Neural progenitor cell (in vitro differentiated cells): Measurements from ENCODE around the gene FRMPD1. TPM values are rescaled to one million over a fixed set of nuclear protein-coding genes. Genes with fewer than 3 reads are reported as not detected.
A peak's percentile ranks its signal among the peaks of the same experiment; 100 is the strongest.

Experiments
- DNase-seq: peaks from one replicate; pipeline ENCODE4 v3.0.0-alpha.2; 2016; ENCODE audit warnings: low spot score
- H2AFZ ChIP-seq: fragments of 200-600 bp; sonication (generic); replicated peaks from 2 replicates; pipeline ENCODE4 v1.6.1; 2016; ENCODE audit warnings: antibody characterized with exemption
- H3F3A ChIP-seq: fragments of 200-600 bp; sonication (generic); 2 replicates; pipeline ENCODE4 v1.6.1; 2016; ENCODE audit warnings: antibody characterized with exemption, low read depth
- H3K27ac ChIP-seq: fragments of 200-600 bp; sonication (generic); 2 replicates; pipeline ENCODE4 v1.5.1; 2016; ENCODE audit warnings: mild to moderate bottlenecking
- H3K27me3 ChIP-seq: fragments of 200-600 bp; sonication (generic); 2 replicates; pipeline ENCODE4 v1.6.1; 2016; ENCODE audit warnings: mild to moderate bottlenecking, moderate library complexity
- H3K36me3 ChIP-seq: fragments of 200-600 bp; sonication (generic); 2 replicates; pipeline ENCODE4 v1.5.1; 2016
- H3K4me1 ChIP-seq: fragments of 200-600 bp; sonication (generic); 2 replicates; pipeline ENCODE4 v1.6.1; 2016; ENCODE audit warnings: mixed run types
- H3K4me2 ChIP-seq: fragments of 200-600 bp; sonication (generic); 2 replicates; pipeline ENCODE4 v1.6.1; 2016
- H3K4me3 ChIP-seq: fragments of 200-600 bp; sonication (generic); 2 replicates; pipeline ENCODE4 v1.5.1; 2016
- H3K79me2 ChIP-seq: fragments of 200-600 bp; sonication (generic); 2 replicates; pipeline ENCODE4 v1.6.1; 2016; ENCODE audit warnings: low read depth
- H3K9ac ChIP-seq: fragments of 200-600 bp; sonication (generic); 2 replicates; pipeline ENCODE4 v1.6.1; 2016
- H3K9me3 ChIP-seq: fragments of 200-600 bp; sonication (generic); 2 replicates; pipeline ENCODE4 v1.5.1; 2016; ENCODE audit warnings: low read depth
- H4K20me1 ChIP-seq: fragments of 200-600 bp; sonication (generic); 2 replicates; pipeline ENCODE4 v1.6.1; 2016; ENCODE audit warnings: low read depth
- H3K27ac Mint-ChIP-seq: 3 replicates; pipeline ENCODE4 v1.8.0; 2021; ENCODE audit warnings: mixed read lengths
- H3K27me3 Mint-ChIP-seq: 2 replicates; pipeline ENCODE4 v1.8.0; 2022; ENCODE audit warnings: low read depth, mild to moderate bottlenecking, inconsistent platforms, moderate library complexity, mixed read lengths; ENCODE audit not compliant: insufficient read depth
- H3K36me3 Mint-ChIP-seq: 3 replicates; pipeline ENCODE4 v1.8.0; 2021; ENCODE audit warnings: mixed read lengths
- H3K4me1 Mint-ChIP-seq: 3 replicates; pipeline ENCODE4 v1.8.0; 2021; ENCODE audit warnings: mixed read lengths
- H3K4me3 Mint-ChIP-seq: 3 replicates; pipeline ENCODE4 v1.8.0; 2021; ENCODE audit warnings: mild to moderate bottlenecking, moderate library complexity, mixed read lengths
- H3K9me3 Mint-ChIP-seq: 3 replicates; pipeline ENCODE4 v1.8.0; 2020; ENCODE audit warnings: mixed read lengths
- EZH2 ChIP-seq: fragments of 200-600 bp; sonication (generic); IDR thresholded peaks from 2 replicates; pipeline ENCODE4 v1.6.1; 2017; ENCODE audit warnings: antibody characterized with exemption, mild to moderate bottlenecking, moderate library complexity
- EZH2phosphoT487 ChIP-seq: fragments of 200-600 bp; sonication (generic); IDR thresholded peaks from 2 replicates; pipeline ENCODE4 v1.6.1; 2017; ENCODE audit warnings: antibody characterized with exemption
- total RNA-seq: library from RNA; depleted of rRNA; stranded (reverse); fragments of >200 nt; gene quantifications from 2 replicates; pipeline ENCODE4 v1.2.3, GENCODE V29; 2015; ENCODE audit warnings: low replicate concordance
- TF ChIP-seq, protein P1 (sequence below): fragments of 200-600 bp; sonication (generic); IDR thresholded peaks from 2 replicates; pipeline ENCODE4 v1.5.1; 2017; ENCODE audit warnings: antibody characterized with exemption, mild to moderate bottlenecking

FRMPD1 gene
- total RNA-seq, 1 donor from 2014 or later = not detected

GRCh38 chr9:37618817-37619216 is 31.9 kb upstream of the FRMPD1 start:
- Histone ChIP-seq H3K9me3 (no peaks in the 10 kb centered on the region), H3K4me1 (peaks cover 29% of the 10 kb centered on the region), H3K27me3 (no peaks in the 10 kb centered on the region), H2AFZ (no peak overlapping the region), H3F3A (peaks cover 22% of the 10 kb centered on the region), H3K79me2 (no peaks in the 10 kb centered on the region), H3K4me3 (no peak overlapping the region), H3K27ac (no peak overlapping the region), H3K4me2 (no peak overlapping the region), H4K20me1 (no peaks in the 10 kb centered on the region), H3K36me3 (no peaks in the 10 kb centered on the region), H3K9ac (no peak overlapping the region)
- peaks cover 26% of the 10 kb centered on the region for H3K4me1 Mint-ChIP-seq
- TF ChIP-seq, protein P1, sequence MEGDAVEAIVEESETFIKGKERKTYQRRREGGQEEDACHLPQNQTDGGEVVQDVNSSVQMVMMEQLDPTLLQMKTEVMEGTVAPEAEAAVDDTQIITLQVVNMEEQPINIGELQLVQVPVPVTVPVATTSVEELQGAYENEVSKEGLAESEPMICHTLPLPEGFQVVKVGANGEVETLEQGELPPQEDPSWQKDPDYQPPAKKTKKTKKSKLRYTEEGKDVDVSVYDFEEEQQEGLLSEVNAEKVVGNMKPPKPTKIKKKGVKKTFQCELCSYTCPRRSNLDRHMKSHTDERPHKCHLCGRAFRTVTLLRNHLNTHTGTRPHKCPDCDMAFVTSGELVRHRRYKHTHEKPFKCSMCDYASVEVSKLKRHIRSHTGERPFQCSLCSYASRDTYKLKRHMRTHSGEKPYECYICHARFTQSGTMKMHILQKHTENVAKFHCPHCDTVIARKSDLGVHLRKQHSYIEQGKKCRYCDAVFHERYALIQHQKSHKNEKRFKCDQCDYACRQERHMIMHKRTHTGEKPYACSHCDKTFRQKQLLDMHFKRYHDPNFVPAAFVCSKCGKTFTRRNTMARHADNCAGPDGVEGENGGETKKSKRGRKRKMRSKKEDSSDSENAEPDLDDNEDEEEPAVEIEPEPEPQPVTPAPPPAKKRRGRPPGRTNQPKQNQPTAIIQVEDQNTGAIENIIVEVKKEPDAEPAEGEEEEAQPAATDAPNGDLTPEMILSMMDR = no peak
- TF ChIP-seq EZH2phosphoT487 (no peak), EZH2 (no peak)
- no peak overlapping the region for H3K4me3 Mint-ChIP-seq
- H3K27ac Mint-ChIP-seq = peak overlapping the region; percentile 10
- no peaks in the 10 kb centered on the region for H3K9me3 Mint-ChIP-seq
- DNase-seq = no peak
- peaks cover 3% of the 10 kb centered on the region for H3K27me3 Mint-ChIP-seq
- no peaks in the 10 kb centered on the region for H3K36me3 Mint-ChIP-seq

GRCh38 chr9:37619806-37620205 is 30.9 kb upstream of the FRMPD1 start:
- Histone ChIP-seq H3K27ac (no peak overlapping the region), H3K9ac (no peak overlapping the region), H3K4me1 (peaks cover 29% of the 10 kb centered on the region), H3K9me3 (no peaks in the 10 kb centered on the region), H3K79me2 (no peaks in the 10 kb centered on the region), H3K27me3 (no peaks in the 10 kb centered on the region), H4K20me1 (no peaks in the 10 kb centered on the region), H3F3A (peaks cover 22% of the 10 kb centered on the region), H3K4me3 (no peak overlapping the region), H2AFZ (no peak overlapping the region), H3K4me2 (no peak overlapping the region), H3K36me3 (no peaks in the 10 kb centered on the region)
- Mint-ChIP-seq H3K4me3 (no peak overlapping the region), H3K27ac (no peak overlapping the region), H3K27me3 (peaks cover 3% of the 10 kb centered on the region), H3K36me3 (no peaks in the 10 kb centered on the region), H3K9me3 (no peaks in the 10 kb centered on the region), H3K4me1 (peaks cover 31% of the 10 kb centered on the region)
- DNase-seq = no peak
- TF ChIP-seq EZH2 (no peak), EZH2phosphoT487 (no peak)
- TF ChIP-seq, protein P1 = no peak

DNA sequence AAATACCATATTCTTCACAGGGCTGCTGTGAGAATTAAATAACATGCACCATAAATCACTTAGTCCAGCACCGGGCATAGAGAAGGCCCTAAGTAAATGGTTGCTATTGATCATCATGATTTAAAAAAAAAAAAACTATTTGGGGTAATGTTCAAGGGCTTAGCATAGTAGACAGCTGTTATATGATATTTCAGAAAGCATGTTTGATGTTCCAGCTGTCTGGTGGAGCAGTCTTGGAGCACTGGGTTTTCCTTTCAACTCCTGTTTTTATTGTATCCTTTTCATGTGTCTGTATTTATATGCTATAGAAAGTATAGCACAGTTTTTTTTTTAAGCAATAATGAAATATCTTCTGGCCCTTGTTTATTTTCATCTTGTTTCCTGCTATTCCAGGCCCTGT is 30.4 kb upstream of the FRMPD1 start:
- H4K20me1 ChIP-seq = no peaks in the 10 kb centered on the region
- no peak overlapping the region for H3K4me3 ChIP-seq
- H3F3A ChIP-seq = peaks cover 22% of the 10 kb centered on the region
- peaks cover 29% of the 10 kb centered on the region for H3K4me1 ChIP-seq
- no peak overlapping the region for H2AFZ ChIP-seq
- Mint-ChIP-seq H3K36me3 (no peaks in the 10 kb centered on the region), H3K9me3 (no peaks in the 10 kb centered on the region), H3K4me3 (no peak overlapping the region), H3K27me3 (peaks cover 3% of the 10 kb centered on the region), H3K4me1 (peaks cover 31% of the 10 kb centered on the region), H3K27ac (no peak overlapping the region)
- no peak overlapping the region for H3K4me2 ChIP-seq
- no peak for TF ChIP-seq EZH2phosphoT487
- no peak for TF ChIP-seq EZH2
- H3K9ac ChIP-seq = no peak overlapping the region
- no peaks in the 10 kb centered on the region for H3K27me3 ChIP-seq
- no peak overlapping the region for H3K27ac ChIP-seq
- H3K36me3 ChIP-seq = no peaks in the 10 kb centered on the region
- H3K9me3 ChIP-seq = no peaks in the 10 kb centered on the region
- no peak for DNase-seq
- H3K79me2 ChIP-seq = no peaks in the 10 kb centered on the region

DNA sequence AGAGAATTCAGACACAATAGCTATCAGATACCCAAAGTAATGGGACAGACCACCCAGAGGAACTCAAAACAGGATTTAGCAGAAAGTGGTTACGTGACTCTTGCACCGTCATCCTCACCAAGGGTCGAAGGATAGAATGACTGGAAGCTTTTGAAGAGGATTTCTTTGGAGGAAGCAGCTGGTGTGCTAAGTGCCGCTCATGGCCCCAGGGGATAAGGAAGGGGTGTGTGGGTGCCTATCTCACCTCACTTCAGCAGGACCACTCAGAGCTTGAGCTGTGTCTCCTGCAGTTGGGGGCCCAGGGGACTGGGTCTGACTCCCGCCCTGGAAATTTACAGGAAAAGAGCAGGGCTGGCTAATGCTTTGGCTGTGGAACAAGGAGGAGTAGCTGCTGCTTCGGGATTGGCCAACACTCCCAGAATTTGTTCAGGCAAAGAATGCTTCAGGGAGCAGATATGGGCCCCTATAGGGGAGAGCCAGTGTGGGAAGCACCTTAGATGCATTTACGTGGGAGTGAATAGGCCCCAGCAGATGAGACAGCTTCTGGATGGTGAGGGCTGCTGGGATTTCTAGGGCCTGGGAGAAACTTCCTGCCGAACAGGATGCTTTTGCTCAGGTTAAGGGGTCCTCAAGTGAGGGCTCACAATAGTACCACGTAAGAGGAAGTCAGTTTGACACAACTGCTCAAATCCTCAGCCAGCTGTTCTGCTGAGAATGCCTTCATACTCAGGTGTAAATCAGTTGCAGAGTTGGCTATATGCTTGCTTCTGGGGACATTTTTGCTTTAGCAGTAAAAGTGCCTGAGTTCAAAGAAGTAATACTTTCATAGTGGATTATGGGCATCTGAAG is 29.3 kb upstream of the FRMPD1 start:
- no peaks in the 10 kb centered on the region for H3K36me3 ChIP-seq
- Mint-ChIP-seq H3K9me3 (no peaks in the 10 kb centered on the region), H3K27me3 (peaks cover 3% of the 10 kb centered on the region), H3K4me3 (no peak overlapping the region), H3K27ac (no peak overlapping the region), H3K36me3 (no peaks in the 10 kb centered on the region), H3K4me1 (peaks cover 31% of the 10 kb centered on the region)
- peak overlapping the region; percentile 70 for H2AFZ ChIP-seq
- peaks cover 22% of the 10 kb centered on the region for H3F3A ChIP-seq
- H3K4me2 ChIP-seq = no peak overlapping the region
- no peak overlapping the region for H3K27ac ChIP-seq
- H3K9me3 ChIP-seq = no peaks in the 10 kb centered on the region
- TF ChIP-seq EZH2phosphoT487 = no peak
- TF ChIP-seq, protein P1 = no peak
- TF ChIP-seq EZH2 = no peak
- DNase-seq = no peak
- peaks cover 28% of the 10 kb centered on the region for H3K4me1 ChIP-seq
- H3K9ac ChIP-seq = no peak overlapping the region
- no peaks in the 10 kb centered on the region for H4K20me1 ChIP-seq
- no peak overlapping the region for H3K4me3 ChIP-seq
- no peaks in the 10 kb centered on the region for H3K79me2 ChIP-seq
- no peaks in the 10 kb centered on the region for H3K27me3 ChIP-seq
